Peyer's patch (tissue), 4 donors: ENCODE results near the gene NSUN7.

ENCODE experiments used
- POLR2A ChIP-seq, 2 donors: fragments of 450-650 bp; IDR thresholded peaks; one replicate each; pipeline ENCODE4 v1.5.1; 2017; ENCODE audit warnings: antibody characterized with exemption in 2 of 2, mild to moderate bottlenecking in 2 of 2, moderate library complexity in 2 of 2
- TF ChIP-seq, protein P1 (sequence below), 6 experiments: fragments of 450-650 bp in 4 of 6; fragments of 200-600 bp in 2 of 6; sonication (generic) in 1 of 6; IDR thresholded peaks; one replicate each; pipeline ENCODE4 v1.5.1; 2017 to 2019; ENCODE audit warnings: antibody characterized with exemption in 6 of 6, mild to moderate bottlenecking in 3 of 6, moderate library complexity in 1 of 6

DNA sequence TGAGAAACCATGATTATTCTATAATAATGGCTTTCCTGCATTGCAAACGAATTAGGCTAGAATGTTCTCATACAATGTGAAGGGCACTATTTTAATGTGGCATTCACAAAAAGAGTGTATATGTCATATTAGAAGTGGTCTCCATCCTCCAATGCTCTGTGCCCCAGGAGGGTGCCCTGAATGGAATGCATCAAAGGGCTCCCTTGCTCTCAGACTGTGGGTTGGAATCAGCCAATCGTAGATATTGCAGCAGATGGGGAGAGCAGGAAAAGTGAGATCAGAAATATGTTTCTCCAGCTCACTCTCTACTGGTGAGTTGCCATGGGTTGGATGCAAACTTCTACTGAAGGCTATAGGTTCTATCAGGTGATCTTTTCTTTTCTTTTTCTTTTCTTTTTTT lies 11.9 kb upstream of the NSUN7 start:
- TF ChIP-seq, protein P1, sequence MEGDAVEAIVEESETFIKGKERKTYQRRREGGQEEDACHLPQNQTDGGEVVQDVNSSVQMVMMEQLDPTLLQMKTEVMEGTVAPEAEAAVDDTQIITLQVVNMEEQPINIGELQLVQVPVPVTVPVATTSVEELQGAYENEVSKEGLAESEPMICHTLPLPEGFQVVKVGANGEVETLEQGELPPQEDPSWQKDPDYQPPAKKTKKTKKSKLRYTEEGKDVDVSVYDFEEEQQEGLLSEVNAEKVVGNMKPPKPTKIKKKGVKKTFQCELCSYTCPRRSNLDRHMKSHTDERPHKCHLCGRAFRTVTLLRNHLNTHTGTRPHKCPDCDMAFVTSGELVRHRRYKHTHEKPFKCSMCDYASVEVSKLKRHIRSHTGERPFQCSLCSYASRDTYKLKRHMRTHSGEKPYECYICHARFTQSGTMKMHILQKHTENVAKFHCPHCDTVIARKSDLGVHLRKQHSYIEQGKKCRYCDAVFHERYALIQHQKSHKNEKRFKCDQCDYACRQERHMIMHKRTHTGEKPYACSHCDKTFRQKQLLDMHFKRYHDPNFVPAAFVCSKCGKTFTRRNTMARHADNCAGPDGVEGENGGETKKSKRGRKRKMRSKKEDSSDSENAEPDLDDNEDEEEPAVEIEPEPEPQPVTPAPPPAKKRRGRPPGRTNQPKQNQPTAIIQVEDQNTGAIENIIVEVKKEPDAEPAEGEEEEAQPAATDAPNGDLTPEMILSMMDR (IDR thresholded peaks at IDR 0.05): no peak
- TF ChIP-seq POLR2A (IDR thresholded peaks at IDR 0.05): no peak
